A549 (cell line): ENCODE results near the gene TRMO. TPM values are rescaled to one million over a fixed set of nuclear protein-coding genes. Genes with fewer than 3 reads are reported as not detected.

Experiments
- ATAC-seq, 2 experiments: fragments of 200-7000 bp in 1 of 2; fragments of >200 bp in 1 of 2; cut with Nextera tagmentation in 1 of 2; cut with Tn5 transposase in 1 of 2; 3 replicates each; pipeline versions ENCODE4 v1.8.0 to v1.9.1; 2018 to 2020; ENCODE audit warnings: mild to moderate bottlenecking in 1 of 2, moderate library complexity in 1 of 2
- CTCF ChIA-PET: fragments of 300-600 bp; sonication (Branson Sonifier 250); formaldehyde crosslinking; extraction: SDS; loops from one replicate; lab custom pipeline; 2021; ENCODE audit warnings: antibody characterized with exemption, inconsistent platforms; lab: Yijun Ruan, JAX
- POLR2A ChIA-PET: fragments of 350-600 bp; formaldehyde crosslinking; extraction: SDS; loops from one replicate; lab custom pipeline; 2021; ENCODE audit warnings: antibody characterized with exemption, inconsistent platforms; lab: Yijun Ruan, JAX
- DNase-seq, 2 experiments: peaks; one replicate each; pipeline versions ENCODE4 v3.0.0 to v3.0.0-alpha.2; 2011 to 2016; ENCODE audit warnings: low read depth in 1 of 2, low spot score in 1 of 2
- FAIRE-seq: peaks from 2 replicates; lab custom pipeline; 2011; peaks lifted over from hg19 to GRCh38; lab: Jason Lieb, UNC
- H3K27ac ChIP-seq, 2 experiments: fragments of >200 bp; sonication (Bioruptor Twin); formaldehyde crosslinking; 3 replicates each; pipeline ENCODE4 v1.5.1; 2016 to 2017
- H3K4me1 ChIP-seq: fragments of >200 bp; sonication (Bioruptor Twin); formaldehyde crosslinking; 3 replicates; pipeline ENCODE4 v1.6.1; 2016
- H3K4me2 ChIP-seq: fragments of >200 bp; sonication (Bioruptor Twin); formaldehyde crosslinking; 3 replicates; pipeline ENCODE4 v1.6.1; 2016
- H3K4me3 ChIP-seq: fragments of >200 bp; sonication (Bioruptor Twin); formaldehyde crosslinking; 3 replicates; pipeline ENCODE4 v1.5.1; 2016
- H3K9me3 ChIP-seq: fragments of >200 bp; sonication (Bioruptor Twin); formaldehyde crosslinking; 3 replicates; pipeline ENCODE4 v1.6.1; 2016
- BCL3 ChIP-seq: fragments of >200 bp; sonication (Bioruptor Twin); formaldehyde crosslinking; IDR thresholded peaks from 3 replicates; pipeline ENCODE4 v1.6.1; 2016
- CBX8 ChIP-seq: fragments of 200-600 bp; sonication (generic); IDR thresholded peaks from 2 replicates; pipeline ENCODE4 v1.6.1; 2016
- CEBPB ChIP-seq, 2 experiments: fragments of >200 bp in 1 of 2; sonication (Bioruptor Twin) in 1 of 2; formaldehyde crosslinking in 1 of 2; IDR thresholded peaks; 2 replicates each; pipeline ENCODE4 v1.6.1; 2012 to 2016
- CHD4 ChIP-seq: fragments of 200-600 bp; sonication (generic); IDR thresholded peaks from 2 replicates; pipeline ENCODE4 v1.6.1; 2016; ENCODE audit warnings: antibody characterized with exemption, mild to moderate bottlenecking, borderline replicate concordance
- EHMT2 ChIP-seq: fragments of 200-600 bp; sonication (generic); IDR thresholded peaks from 2 replicates; pipeline ENCODE4 v1.6.1; 2016; ENCODE audit warnings: antibody characterized with exemption, low read depth, mild to moderate bottlenecking, moderate library complexity
- ELK1 ChIP-seq: fragments of 150-350 bp; IDR thresholded peaks from 2 replicates; pipeline ENCODE4 v1.6.1; 2014; ENCODE audit warnings: low read depth, mild to moderate bottlenecking, low read length
- GATA3 ChIP-seq: IDR thresholded peaks from 2 replicates; pipeline ENCODE4 v1.6.1; 2012; ENCODE audit warnings: borderline replicate concordance
- HMGXB4 ChIP-seq: fragments of 250-450 bp; sonication (Bioruptor Pico); IDR thresholded peaks from 2 replicates; pipeline ENCODE4 v1.5.0; 2021; ENCODE audit warnings: mild to moderate bottlenecking, moderate library complexity, borderline replicate concordance
- KDM5A ChIP-seq: fragments of 200-600 bp; sonication (generic); IDR thresholded peaks from 2 replicates; pipeline ENCODE4 v1.6.1; 2016; ENCODE audit warnings: antibody characterized with exemption, mild to moderate bottlenecking
- MAX ChIP-seq: IDR thresholded peaks from 2 replicates; pipeline ENCODE4 v1.6.1; 2012
- NPAS2 ChIP-seq: fragments of 250-450 bp; sonication (Bioruptor Pico); IDR thresholded peaks from 2 replicates; pipeline ENCODE4 v1.8.0; 2022; ENCODE audit warnings: mild to moderate bottlenecking, moderate library complexity, borderline replicate concordance
- NR3C1 ChIP-seq: fragments of >200 bp; sonication (Bioruptor Twin); formaldehyde crosslinking; IDR thresholded peaks from 3 replicates; pipeline ENCODE4 v1.6.1; 2017
- RAD21 ChIP-seq, 2 experiments: fragments of >200 bp in 1 of 2; sonication (Bioruptor Twin) in 1 of 2; formaldehyde crosslinking in 1 of 2; IDR thresholded peaks in 1 of 2; conservative IDR thresholded peaks in 1 of 2; 2 replicates in 1 of 2; 3 replicates in 1 of 2; pipeline ENCODE4 v1.6.1; 2012 to 2018; ENCODE audit warnings: inconsistent platforms in 1 of 2
- RARB ChIP-seq: fragments of 250-450 bp; sonication (Bioruptor Pico); IDR thresholded peaks from 2 replicates; pipeline ENCODE4 v1.8.0; 2021; ENCODE audit warnings: mild to moderate bottlenecking, moderate library complexity
- REST ChIP-seq: fragments of 200-600 bp; sonication (generic); IDR thresholded peaks from 2 replicates; pipeline ENCODE4 v1.6.1; 2016; ENCODE audit warnings: antibody characterized with exemption, mild to moderate bottlenecking, moderate library complexity
- TP53 ChIP-seq: fragments of 250-450 bp; sonication (Bioruptor Pico); IDR thresholded peaks from 2 replicates; pipeline ENCODE4 v1.5.0; 2021; ENCODE audit warnings: mild to moderate bottlenecking, moderate library complexity
- WGBS: methylation state at CpG from one replicate; pipeline ENCODE4 v1.1.6; 2017; ENCODE audit errors: missing lambda C conversion rate; 5-methylcytosine and 5-hydroxymethylcytosine counted together
- polyA plus RNA-seq, 4 experiments: library from polyadenylated mRNA; depleted of rRNA in 3 of 4; stranded (reverse); fragments of >200 nt; fragmentation: RNase III in 1 of 4; extraction: RNeasy Plus Mini Kit Qiagen cat#74134 plus additional on column Dnase treatment in 1 of 4; gene quantifications; 2 replicates in 3 of 4; 3 replicates in 1 of 4; pipeline ENCODE4 v1.2.3, GENCODE V29; 2011 to 2017

TRMO gene
- polyA plus RNA-seq, 2 of the 4 experiments (the other 2 are of a cell fraction), result 12.0 to 18.8 TPM

- TF ChIP-seq CHD4 (no peak), RARB (CRISPR knock-in tag) (no peak), CBX8 (no peak)
These were observed 6.8 kb upstream of the TRMO start (continued) for GRCh38 chr9:97928986-97929604.

GRCh38 chr9:97925497-97926334, 3.4 kb upstream of the TRMO start:
- H3K4me2 ChIP-seq, result no peak overlapping the region
- DNase-seq (no peak), FAIRE-seq (no peak), ATAC-seq (no peak)
- no peaks in the 10 kb centered on the region for H3K9me3 ChIP-seq
- H3K4me1 ChIP-seq, result 0 out of 3 replicates have a peak, but pooled peaks cover 5% of the 10 kb centered on the region
- H3K4me3 ChIP-seq, result no peak overlapping the region
- TF ChIP-seq TP53 (no peak), NPAS2 (no peak), RAD21 (conservative IDR thresholded peaks at IDR 0.05 in 1 of 2, IDR thresholded peaks at IDR 0.05 in 1 of 2) (no peak), NR3C1 (no peak), BCL3 (no peak), HMGXB4 (CRISPR knock-in tag) (no peak), REST (no peak), ELK1 (no peak), KDM5A (no peak), GATA3 (no peak), EHMT2 (no peak), CEBPB (IDR thresholded peaks at IDR 0.05) (no peak), MAX (no peak)
- CTCF ChIA-PET, result interaction anchor here (0.5 to 7.5 kb wide), 5 partner anchors 17 to 286 kb away, joined by 3 to 116 read pairs (median 9); partner anchors contain the start of gene ANP32B
- no peak overlapping the region for H3K27ac ChIP-seq
- WGBS, result 25% methylated on average over 5 of the region's 5 CpGs
- POLR2A ChIA-PET, result interaction anchor here (0.6 kb wide), 1 partner anchor 131 kb away, joined by 3 read pairs; the partner anchor contains the start of gene NANS
